Tibial nerve (tissue), 4 donors: Measurements from ENCODE around the gene WDR45B.

ENCODE experiments used
- CTCF ChIP-seq, 5 experiments: fragments of 200-600 bp in 3 of 5; fragments of 450-650 bp in 2 of 5; sonication (generic) in 3 of 5; IDR thresholded peaks; one replicate each; pipeline ENCODE4 v1.5.1; 2016 to 2019; ENCODE audit warnings: antibody characterized with exemption in 5 of 5, mild to moderate bottlenecking in 3 of 5, moderate library complexity in 2 of 5
- EP300 ChIP-seq, 2 donors: sonication (generic); formaldehyde crosslinking; IDR thresholded peaks; one replicate each; pipeline ENCODE4 v1.6.1; 2017; ENCODE audit warnings: antibody characterized with exemption in 2 of 2, mild to moderate bottlenecking in 1 of 2
- POLR2A ChIP-seq, 2 donors: fragments of 450-650 bp; IDR thresholded peaks; one replicate each; pipeline ENCODE4 v1.6.1; 2017; ENCODE audit warnings: antibody characterized with exemption in 2 of 2, mild to moderate bottlenecking in 2 of 2, moderate library complexity in 2 of 2

GRCh38 chr17:82639628-82640027 is 8.6 kb downstream of the WDR45B start:
- TF ChIP-seq EP300 (IDR thresholded peaks at IDR 0.05) (no peak), CTCF (IDR thresholded peaks at IDR 0.05) (no peak), POLR2A (IDR thresholded peaks at IDR 0.05) (no peak)
